Loucy (cell line): ENCODE measurements around the gene MDM2.
A peak's percentile ranks its signal among the peaks of the same experiment; 100 is the strongest.

Experiments used
- H2AFZ ChIP-seq: fragments of 200-600 bp; sonication (generic); 2 replicates; pipeline ENCODE4 v1.6.0; 2016; ENCODE audit warnings: antibody characterized with exemption, mild to moderate bottlenecking, low read length, moderate library complexity
- H3F3A ChIP-seq: fragments of 200-600 bp; 2 replicates; pipeline ENCODE4 v1.6.0; 2016; ENCODE audit warnings: antibody characterized with exemption, low read depth, mild to moderate bottlenecking
- H3K27me3 ChIP-seq: fragments of 200-600 bp; sonication (generic); 2 replicates; pipeline ENCODE4 v1.6.1; 2014; ENCODE audit warnings: low read length, mild to moderate bottlenecking; ENCODE audit not compliant: insufficient read depth, poor library complexity, severe bottlenecking
- H3K36me3 ChIP-seq: fragments of 200-600 bp; sonication (generic); 2 replicates; pipeline ENCODE4 v1.6.1; 2016; ENCODE audit warnings: low read length; ENCODE audit not compliant: insufficient read depth
- H3K4me1 ChIP-seq: fragments of 200-600 bp; sonication (generic); 2 replicates; pipeline ENCODE4 v1.5.1; 2014; ENCODE audit warnings: low read length, mild to moderate bottlenecking; ENCODE audit not compliant: insufficient read depth, poor library complexity, severe bottlenecking
- H3K4me2 ChIP-seq: fragments of 200-600 bp; sonication (generic); 2 replicates; pipeline ENCODE4 v1.6.0; 2014; ENCODE audit warnings: antibody characterized with exemption, low read length, low read depth, mild to moderate bottlenecking; ENCODE audit not compliant: poor library complexity, severe bottlenecking
- H3K4me3 ChIP-seq: fragments of 200-600 bp; sonication (generic); 2 replicates; pipeline ENCODE4 v1.5.1; 2014; ENCODE audit warnings: low read length, mild to moderate bottlenecking, mixed read lengths; ENCODE audit not compliant: poor library complexity, severe bottlenecking
- H3K79me2 ChIP-seq: fragments of 200-600 bp; sonication (generic); 2 replicates; pipeline ENCODE4 v1.6.1; 2014; ENCODE audit warnings: low read length; ENCODE audit not compliant: insufficient read depth
- H3K9ac ChIP-seq: fragments of 200-600 bp; sonication (generic); 2 replicates; pipeline ENCODE4 v1.6.0; 2014; ENCODE audit warnings: mild to moderate bottlenecking, low read depth, low read length, moderate library complexity; ENCODE audit not compliant: poor library complexity, severe bottlenecking
- H3K9me2 ChIP-seq: fragments of 200-600 bp; sonication (generic); replicated peaks from 2 replicates; pipeline ENCODE4 v1.6.1; 2016; ENCODE audit warnings: low read depth, low read length, mixed read lengths
- H3K9me3 ChIP-seq: fragments of 200-600 bp; sonication (generic); 2 replicates; pipeline ENCODE4 v1.6.1; 2014; ENCODE audit warnings: mild to moderate bottlenecking, antibody characterized with exemption, low read length, low read depth; ENCODE audit not compliant: insufficient read depth
- H4K20me1 ChIP-seq: fragments of 200-600 bp; sonication (generic); 2 replicates; pipeline ENCODE4 v1.6.0; 2014; ENCODE audit warnings: antibody characterized with exemption, low read length, mild to moderate bottlenecking; ENCODE audit not compliant: insufficient read depth, poor library complexity, severe bottlenecking
- EZH2phosphoT487 ChIP-seq: fragments of 200-600 bp; IDR thresholded peaks from 2 replicates; pipeline ENCODE4 v1.6.1; 2018; ENCODE audit warnings: antibody characterized with exemption, mild to moderate bottlenecking, moderate library complexity, borderline replicate concordance
- TF ChIP-seq, protein P1 (sequence below): fragments of 200-600 bp; sonication (generic); conservative IDR thresholded peaks from 2 replicates; pipeline ENCODE4 v1.5.1; 2014; ENCODE audit warnings: mild to moderate bottlenecking, antibody characterized with exemption, low read length

Gene MDM2

DNA sequence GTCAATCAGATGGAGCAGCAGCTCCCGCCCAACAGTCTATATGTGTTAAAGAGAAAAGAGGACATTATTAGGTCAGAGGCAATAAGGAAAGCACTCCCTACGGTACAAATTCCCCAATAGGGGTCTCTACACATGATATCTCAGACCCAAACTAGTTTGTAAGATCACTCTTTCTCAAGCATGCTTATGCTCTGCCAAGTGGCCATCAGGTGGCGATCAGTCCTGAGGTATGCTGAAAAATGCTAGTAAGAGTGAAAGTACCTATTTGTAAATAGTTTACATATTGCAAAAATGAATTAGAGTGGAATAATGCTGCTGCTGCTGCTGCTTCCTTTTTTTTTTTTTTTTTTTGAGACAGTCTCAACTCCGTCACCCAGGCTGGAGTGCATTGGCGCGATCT, 63.9 kb downstream of the MDM2 start:
- H3K4me1 ChIP-seq, result no peaks in the 10 kb centered on the region
- H3K4me3 ChIP-seq, result no peak overlapping the region
- H3K9me3 ChIP-seq, result no peaks in the 10 kb centered on the region
- no peaks in the 10 kb centered on the region for H4K20me1 ChIP-seq
- H3F3A ChIP-seq, result no peaks in the 10 kb centered on the region
- no peak overlapping the region for H2AFZ ChIP-seq
- no peak overlapping the region for H3K9ac ChIP-seq
- no peaks in the 10 kb centered on the region for H3K36me3 ChIP-seq
- no peaks in the 10 kb centered on the region for H3K27me3 ChIP-seq
- no peak for TF ChIP-seq EZH2phosphoT487
- TF ChIP-seq, protein P1, sequence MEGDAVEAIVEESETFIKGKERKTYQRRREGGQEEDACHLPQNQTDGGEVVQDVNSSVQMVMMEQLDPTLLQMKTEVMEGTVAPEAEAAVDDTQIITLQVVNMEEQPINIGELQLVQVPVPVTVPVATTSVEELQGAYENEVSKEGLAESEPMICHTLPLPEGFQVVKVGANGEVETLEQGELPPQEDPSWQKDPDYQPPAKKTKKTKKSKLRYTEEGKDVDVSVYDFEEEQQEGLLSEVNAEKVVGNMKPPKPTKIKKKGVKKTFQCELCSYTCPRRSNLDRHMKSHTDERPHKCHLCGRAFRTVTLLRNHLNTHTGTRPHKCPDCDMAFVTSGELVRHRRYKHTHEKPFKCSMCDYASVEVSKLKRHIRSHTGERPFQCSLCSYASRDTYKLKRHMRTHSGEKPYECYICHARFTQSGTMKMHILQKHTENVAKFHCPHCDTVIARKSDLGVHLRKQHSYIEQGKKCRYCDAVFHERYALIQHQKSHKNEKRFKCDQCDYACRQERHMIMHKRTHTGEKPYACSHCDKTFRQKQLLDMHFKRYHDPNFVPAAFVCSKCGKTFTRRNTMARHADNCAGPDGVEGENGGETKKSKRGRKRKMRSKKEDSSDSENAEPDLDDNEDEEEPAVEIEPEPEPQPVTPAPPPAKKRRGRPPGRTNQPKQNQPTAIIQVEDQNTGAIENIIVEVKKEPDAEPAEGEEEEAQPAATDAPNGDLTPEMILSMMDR, result peak; percentile 57
- H3K79me2 ChIP-seq, result no peaks in the 10 kb centered on the region
- H3K9me2 ChIP-seq, result no peaks in the 10 kb centered on the region
- H3K4me2 ChIP-seq, result no peak overlapping the region

DNA sequence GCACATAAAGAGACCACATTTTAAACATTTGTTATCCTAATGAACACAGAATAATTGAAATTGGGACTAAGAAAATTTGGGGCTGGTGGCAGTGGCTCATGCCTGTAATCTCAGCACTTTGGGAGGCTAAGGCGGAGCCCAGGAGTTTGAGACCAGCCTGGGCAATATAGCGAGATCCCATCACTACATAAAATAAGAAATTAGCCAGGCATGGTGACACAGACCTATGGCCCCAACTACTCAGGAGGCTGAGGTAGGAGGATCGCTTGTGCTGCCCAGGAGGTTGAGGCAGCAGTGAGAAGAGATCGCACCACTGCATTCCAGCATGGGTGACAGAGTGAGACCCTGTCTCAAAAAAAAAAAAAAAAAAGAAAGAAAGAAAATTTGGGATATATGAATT, 65.3 kb downstream of the MDM2 start:
- no peaks in the 10 kb centered on the region for H3K4me1 ChIP-seq
- no peaks in the 10 kb centered on the region for H3K9me2 ChIP-seq
- H3K9ac ChIP-seq, result no peak overlapping the region
- no peaks in the 10 kb centered on the region for H4K20me1 ChIP-seq
- no peaks in the 10 kb centered on the region for H3K79me2 ChIP-seq
- TF ChIP-seq EZH2phosphoT487, result no peak
- TF ChIP-seq, protein P1, result no peak
- no peak overlapping the region for H3K4me3 ChIP-seq
- no peaks in the 10 kb centered on the region for H3K36me3 ChIP-seq
- H3K4me2 ChIP-seq, result no peak overlapping the region
- no peaks in the 10 kb centered on the region for H3F3A ChIP-seq
- no peaks in the 10 kb centered on the region for H3K27me3 ChIP-seq
- H2AFZ ChIP-seq, result no peak overlapping the region
- no peaks in the 10 kb centered on the region for H3K9me3 ChIP-seq

DNA sequence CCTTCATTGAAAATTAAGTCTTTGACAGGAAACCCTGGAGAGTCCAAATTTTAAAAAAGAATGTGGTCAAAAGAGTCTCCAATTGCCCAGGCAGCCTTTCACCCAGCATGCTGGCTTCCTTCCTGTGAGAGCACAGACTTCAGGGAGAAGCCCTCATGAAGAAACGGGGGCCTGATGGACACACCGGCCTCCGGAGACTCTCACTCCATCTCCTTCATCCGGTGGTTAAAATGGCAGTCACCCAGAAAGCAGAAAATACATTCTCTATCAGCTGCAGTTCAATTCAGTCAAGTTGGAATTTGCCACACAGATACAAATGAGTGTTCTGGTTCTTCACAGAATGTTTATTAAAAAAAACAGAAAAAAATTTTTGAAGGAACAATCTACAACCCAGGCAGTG, 68.5 kb downstream of the MDM2 start:
- H3K9me3 ChIP-seq, result no peaks in the 10 kb centered on the region
- TF ChIP-seq, protein P1, result no peak
- TF ChIP-seq EZH2phosphoT487, result no peak
- H3K27me3 ChIP-seq, result no peaks in the 10 kb centered on the region
- no peak overlapping the region for H3K4me3 ChIP-seq
- no peaks in the 10 kb centered on the region for H3K79me2 ChIP-seq
- H4K20me1 ChIP-seq, result no peaks in the 10 kb centered on the region
- H3K4me2 ChIP-seq, result no peak overlapping the region
- no peaks in the 10 kb centered on the region for H3F3A ChIP-seq
- no peaks in the 10 kb centered on the region for H3K9me2 ChIP-seq
- H3K9ac ChIP-seq, result no peak overlapping the region
- H3K4me1 ChIP-seq, result no peaks in the 10 kb centered on the region
- H3K36me3 ChIP-seq, result no peaks in the 10 kb centered on the region
- no peak overlapping the region for H2AFZ ChIP-seq
